GM21825 (cell line): Measurements from ENCODE around the gene SRPX.

Experiments used
- ATAC-seq: cut with Tn5 transposase; IDR thresholded peaks from one replicate; pipeline ENCODE4 v1.9.1; 2021; ENCODE audit warnings: mild to moderate bottlenecking, moderate library complexity; ENCODE audit not compliant: unreplicated experiment

The SRPX gene, protein sequence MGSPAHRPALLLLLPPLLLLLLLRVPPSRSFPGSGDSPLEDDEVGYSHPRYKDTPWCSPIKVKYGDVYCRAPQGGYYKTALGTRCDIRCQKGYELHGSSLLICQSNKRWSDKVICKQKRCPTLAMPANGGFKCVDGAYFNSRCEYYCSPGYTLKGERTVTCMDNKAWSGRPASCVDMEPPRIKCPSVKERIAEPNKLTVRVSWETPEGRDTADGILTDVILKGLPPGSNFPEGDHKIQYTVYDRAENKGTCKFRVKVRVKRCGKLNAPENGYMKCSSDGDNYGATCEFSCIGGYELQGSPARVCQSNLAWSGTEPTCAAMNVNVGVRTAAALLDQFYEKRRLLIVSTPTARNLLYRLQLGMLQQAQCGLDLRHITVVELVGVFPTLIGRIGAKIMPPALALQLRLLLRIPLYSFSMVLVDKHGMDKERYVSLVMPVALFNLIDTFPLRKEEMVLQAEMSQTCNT

GRCh38 chrX:38220415-38221390 is at the start of gene SRPX:
SRPX (minus strand) TSS chrX:38220871; CDS start chrX:38220792, 79 bp downstream.
- ATAC-seq = no peak

GRCh38 chrX:38268011-38268410 is 47.3 kb upstream of the SRPX start:
- no peak for ATAC-seq

DNA sequence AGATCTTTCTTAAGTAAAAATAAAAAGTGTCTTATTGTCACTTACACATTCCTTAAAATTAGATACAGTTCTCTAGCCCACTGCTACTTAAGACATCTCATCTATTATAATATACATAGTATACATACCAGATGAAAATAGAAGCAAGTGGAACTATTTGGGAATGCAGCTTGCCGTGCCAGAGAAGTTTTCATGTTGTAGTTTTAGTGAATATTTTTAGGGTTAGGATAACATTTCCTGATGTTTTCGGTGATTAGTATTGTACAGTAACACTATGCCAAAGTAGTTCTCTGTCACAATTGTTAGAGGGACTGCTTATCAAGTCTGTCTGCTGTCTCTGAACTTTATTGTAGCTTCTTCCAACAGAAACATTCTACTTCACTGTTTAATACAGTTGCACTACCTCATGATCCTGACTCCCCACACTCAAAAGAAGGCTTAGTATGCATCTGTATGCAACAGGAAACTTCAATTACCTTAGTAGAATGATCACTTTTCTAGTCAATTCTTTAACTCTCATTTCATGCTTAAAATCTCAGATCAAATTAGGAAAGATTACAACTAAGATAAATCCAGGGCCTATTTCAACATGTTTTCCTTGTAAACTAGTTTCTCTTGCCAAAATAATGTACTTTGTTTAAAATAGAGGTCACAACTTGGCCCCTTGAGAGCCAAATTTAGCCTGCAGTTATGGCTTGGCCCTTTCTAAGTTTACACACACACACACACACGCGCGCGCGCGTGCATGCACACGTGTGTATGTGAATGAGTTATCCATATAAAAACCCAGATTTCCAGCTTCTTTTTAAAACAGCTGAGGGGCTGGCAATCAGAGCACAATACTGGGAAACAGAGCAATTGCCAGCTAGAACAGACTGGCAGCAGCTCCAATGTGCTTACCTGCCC is 42.3 kb upstream of the SRPX start:
- no peak for ATAC-seq

GRCh38 chrX:38260231-38260630 is 39.6 kb upstream of the SRPX start:
- ATAC-seq = peak; percentile 58

DNA sequence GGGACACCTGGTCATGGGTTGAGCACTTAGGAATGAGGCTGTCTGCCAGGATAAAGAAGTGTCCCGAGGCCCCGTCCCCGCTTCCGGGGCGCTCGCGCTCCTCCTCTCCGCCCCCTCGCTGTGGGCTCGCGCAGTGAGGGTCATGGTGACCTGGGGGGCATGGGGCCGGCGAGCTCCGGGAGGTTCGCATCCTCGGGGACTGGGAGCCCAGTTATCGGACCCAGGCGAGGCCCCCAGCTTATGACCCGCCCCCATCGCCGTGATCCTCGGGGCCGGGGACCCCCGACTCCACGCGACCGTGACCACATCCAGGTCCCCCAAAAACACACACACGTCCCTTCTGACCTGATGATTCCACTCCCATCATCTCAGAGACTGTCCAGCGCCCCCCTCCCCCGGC is 35.3 kb upstream of the SRPX start:
- ATAC-seq = no peak

DNA sequence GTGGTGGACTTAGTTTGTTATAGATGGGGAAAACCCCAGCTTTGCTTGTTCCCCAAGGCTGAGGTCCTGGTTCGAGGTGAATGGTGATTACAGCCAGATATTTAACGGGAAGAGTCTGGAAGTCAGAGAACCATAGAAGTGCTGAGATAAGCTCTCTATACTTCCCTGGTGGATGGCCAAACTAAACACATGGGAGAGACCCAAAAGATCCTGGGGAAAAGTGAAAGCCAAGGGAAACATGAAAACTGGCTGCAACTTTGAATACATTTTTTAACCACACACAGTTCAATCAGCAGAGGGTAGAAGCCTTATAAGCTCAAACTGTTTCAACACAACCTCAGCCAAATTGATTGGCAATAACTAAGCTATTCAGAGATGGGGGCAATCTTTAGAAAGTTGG is 29.3 kb upstream of the SRPX start:
- no peak for ATAC-seq

DNA sequence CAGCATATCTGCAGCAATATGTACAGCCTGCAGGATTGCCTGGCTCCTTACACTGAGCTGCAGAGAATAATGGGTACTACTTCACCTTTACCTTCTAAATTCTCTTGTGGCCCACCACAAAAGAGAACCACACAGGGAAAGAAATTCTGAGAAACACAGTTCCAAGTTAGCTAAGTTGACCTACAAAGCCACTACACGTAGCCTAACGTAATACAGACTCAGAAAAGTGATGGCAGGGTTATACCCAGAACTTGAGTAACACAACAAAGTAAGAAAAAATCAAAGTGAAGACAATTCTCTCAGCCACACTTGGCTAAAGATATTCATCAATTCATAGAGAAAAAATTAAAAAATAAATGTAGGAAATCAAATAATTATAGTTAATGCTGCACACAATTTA is 26.4 kb upstream of the SRPX start:
- ATAC-seq = no peak

- ATAC-seq = no peak
Measured at GRCh38 chrX:38240541-38240940, 19.9 kb upstream of the SRPX start.

DNA sequence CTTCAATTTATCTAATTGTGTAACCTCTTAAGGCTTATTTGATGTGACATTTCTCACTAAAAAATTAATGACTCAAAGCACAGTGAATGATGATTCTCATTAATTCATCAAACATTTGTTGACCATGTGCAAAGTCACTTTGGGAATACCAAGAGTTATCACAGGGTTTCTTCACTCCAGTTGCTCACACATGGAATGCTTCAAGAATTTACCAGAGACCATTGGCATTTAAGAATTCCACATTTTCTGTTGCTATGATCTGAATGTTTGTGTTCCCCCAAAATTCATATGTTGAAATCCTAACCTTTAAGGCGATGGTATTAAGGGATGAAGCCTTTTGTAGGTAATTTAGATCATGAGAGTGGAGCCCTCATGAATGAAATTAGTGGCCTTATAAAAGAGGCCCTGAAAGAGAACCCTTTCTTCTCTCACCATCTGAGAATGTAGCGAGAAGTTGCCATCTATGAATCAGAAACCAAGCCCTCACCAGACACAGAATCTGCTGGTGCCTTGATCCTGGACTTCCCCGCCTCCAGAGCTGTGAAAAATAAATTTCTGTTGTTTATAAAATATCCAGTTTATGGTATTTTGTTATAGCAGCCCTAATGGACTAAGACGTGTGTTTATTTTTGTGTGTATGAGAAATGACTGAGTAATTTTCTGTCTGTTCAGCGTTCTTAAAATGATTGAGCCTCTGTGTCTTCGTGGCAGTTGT is 16.4 kb upstream of the SRPX start:
- ATAC-seq = no peak

GRCh38 chrX:38233891-38234667 is 13.4 kb upstream of the SRPX start:
- ATAC-seq = no peak

GRCh38 chrX:38232079-38232686 is 11.5 kb upstream of the SRPX start:
- no peak for ATAC-seq

- no peak for ATAC-seq
Measured at GRCh38 chrX:38225093-38225492, 4.4 kb upstream of the SRPX start.

- ATAC-seq = no peak
Measured at GRCh38 chrX:38224160-38224559, 3.5 kb upstream of the SRPX start.

DNA sequence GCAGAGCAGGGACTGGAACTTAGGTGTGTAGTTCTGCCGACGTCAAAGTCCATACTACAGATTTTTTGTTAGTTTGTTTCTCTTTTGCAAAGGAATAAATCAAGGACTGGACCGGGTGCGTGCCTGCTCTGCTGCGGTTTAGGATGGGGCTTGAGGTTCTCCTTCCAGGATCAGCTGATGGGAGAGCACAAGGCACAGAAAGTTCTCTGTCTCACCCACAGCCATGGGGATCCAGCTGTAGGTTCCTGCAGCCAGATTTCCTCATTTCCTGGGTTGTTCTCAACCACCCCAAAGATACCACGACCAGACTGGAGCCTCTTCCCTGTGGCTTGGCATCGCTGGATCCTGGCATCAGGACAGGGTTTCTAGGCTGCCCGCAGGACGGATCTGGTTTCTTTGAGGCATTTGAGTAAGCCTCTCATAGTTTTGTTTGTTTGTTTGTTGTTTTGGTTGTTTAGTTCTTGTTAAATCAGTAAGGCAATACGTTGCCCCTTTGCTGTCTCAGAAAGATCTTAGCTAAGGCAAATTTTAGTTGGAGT is 789 bp upstream of the SRPX start:
- ATAC-seq = no peak

GRCh38 chrX:38220024-38220414 is 652 bp downstream of the SRPX start:
- ATAC-seq = no peak

GRCh38 chrX:38216642-38217041 is 4.0 kb downstream of the SRPX start:
- ATAC-seq = no peak

DNA sequence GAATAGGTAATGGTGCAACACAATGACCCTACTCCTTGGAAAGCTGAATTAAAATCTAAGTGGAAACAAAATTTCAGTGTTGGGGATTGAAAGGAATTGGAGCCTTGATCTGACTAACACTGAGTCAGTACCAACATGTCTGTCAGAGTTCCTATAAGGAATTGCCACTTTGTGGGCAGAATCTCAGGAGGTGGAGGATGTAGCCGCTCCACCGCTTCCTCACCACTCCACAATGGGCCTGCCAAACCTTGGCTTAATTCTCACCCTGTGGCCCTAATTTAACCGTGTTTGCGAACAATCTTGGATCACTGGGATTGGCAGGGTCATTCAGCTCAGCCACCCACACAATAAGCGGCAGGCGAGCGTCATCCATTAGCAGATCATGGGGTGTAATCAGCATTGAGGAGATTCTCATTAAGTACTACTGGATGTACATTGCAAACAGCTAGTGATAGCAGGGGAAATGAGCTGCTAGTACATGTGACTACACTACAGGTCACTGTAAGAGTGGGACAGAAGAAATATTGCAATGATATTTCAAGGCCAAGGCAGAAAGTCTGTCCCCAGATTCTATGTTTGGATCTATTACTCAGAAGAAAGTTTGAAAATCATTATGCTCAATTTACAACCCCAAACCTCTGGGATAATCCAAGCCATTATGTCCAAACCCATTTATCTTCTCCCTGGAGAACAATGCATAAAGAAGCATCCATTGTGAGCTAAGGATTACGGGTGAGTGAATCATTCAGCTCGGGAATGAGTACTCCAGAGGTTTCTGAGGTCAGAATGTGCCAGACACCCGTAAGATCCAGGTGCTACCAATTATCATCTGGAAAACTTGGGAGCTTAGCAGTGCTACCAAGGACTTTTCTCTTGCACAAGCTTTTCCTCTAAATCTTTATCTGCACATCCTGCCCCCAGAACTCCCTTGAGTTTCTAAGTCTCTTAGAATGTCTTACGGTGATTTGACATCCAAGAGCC is 5.8 kb downstream of the SRPX start:
- no peak for ATAC-seq
